ENCODE data around the gene WFDC11. TPM values are rescaled to one million over a fixed set of nuclear protein-coding genes. Genes with fewer than 3 reads are reported as not detected.

The WFDC11 gene
- total RNA-seq, 1 experiment from 2014 or later = not detected

DNA sequence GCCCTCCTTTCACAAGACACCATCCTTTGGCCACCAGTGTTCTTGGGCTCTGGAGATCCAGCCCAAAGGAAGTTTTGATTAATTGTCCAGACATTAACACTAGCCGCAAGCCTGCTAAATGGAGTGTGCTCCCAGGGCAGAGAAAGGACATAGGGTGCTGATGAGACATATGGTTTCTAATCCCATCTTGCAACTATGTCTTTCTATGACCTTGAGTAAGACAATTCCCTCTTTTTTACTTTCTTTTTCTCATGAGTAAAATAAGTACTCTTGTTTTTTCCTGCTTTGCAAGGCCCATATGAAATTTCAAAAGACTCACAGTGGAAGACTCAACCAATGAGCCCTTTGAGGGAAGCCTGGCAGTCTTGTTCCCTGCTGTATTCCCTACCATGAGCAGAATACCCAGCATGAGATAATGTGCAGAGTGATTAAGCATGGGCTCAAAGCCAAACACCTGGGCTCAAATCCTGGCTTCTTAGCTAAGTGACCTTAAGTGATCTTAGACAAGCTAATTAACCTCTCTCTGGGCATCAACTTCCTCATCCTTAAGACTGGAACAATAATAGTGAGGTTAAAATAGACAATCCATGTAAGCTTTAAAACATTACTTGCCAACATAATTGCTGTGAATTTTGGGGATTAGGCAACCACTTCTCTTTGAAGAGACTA is 35.1 kb upstream of the WFDC11 start, which contains the start of gene WFDC10B:
Gene WFDC10B (minus strand): TSS at position 51 of the 669 bp plus-strand sequence. CDS start 19,027 bp downstream, outside the sequence.
- ATAC-seq (no peak), DNase-seq (ENCODE audit: low spot score) (no peak)
- Mint-ChIP-seq H3K36me3 (peaks cover 3% of the 10 kb centered on the region; the same call in 1 of the 2 replicates), H3K9me3 (peaks cover 14% of the 10 kb centered on the region), H3K4me1 (peaks cover 10% of the 10 kb centered on the region), H3K27me3 (ENCODE audit: low read depth) (no peaks in the 10 kb centered on the region), H3K27ac (no peak within 1 kb of the TSS; the same call in 1 of the 2 replicates), H3K4me3 (no peak within 1 kb of the TSS)
- POLR2A ChIA-PET = no interaction called here
- TF ChIP-seq, protein P1, sequence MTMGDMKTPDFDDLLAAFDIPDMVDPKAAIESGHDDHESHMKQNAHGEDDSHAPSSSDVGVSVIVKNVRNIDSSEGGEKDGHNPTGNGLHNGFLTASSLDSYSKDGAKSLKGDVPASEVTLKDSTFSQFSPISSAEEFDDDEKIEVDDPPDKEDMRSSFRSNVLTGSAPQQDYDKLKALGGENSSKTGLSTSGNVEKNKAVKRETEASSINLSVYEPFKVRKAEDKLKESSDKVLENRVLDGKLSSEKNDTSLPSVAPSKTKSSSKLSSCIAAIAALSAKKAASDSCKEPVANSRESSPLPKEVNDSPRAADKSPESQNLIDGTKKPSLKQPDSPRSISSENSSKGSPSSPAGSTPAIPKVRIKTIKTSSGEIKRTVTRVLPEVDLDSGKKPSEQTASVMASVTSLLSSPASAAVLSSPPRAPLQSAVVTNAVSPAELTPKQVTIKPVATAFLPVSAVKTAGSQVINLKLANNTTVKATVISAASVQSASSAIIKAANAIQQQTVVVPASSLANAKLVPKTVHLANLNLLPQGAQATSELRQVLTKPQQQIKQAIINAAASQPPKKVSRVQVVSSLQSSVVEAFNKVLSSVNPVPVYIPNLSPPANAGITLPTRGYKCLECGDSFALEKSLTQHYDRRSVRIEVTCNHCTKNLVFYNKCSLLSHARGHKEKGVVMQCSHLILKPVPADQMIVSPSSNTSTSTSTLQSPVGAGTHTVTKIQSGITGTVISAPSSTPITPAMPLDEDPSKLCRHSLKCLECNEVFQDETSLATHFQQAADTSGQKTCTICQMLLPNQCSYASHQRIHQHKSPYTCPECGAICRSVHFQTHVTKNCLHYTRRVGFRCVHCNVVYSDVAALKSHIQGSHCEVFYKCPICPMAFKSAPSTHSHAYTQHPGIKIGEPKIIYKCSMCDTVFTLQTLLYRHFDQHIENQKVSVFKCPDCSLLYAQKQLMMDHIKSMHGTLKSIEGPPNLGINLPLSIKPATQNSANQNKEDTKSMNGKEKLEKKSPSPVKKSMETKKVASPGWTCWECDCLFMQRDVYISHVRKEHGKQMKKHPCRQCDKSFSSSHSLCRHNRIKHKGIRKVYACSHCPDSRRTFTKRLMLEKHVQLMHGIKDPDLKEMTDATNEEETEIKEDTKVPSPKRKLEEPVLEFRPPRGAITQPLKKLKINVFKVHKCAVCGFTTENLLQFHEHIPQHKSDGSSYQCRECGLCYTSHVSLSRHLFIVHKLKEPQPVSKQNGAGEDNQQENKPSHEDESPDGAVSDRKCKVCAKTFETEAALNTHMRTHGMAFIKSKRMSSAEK (CRISPR knock-in tag; IDR thresholded peaks at IDR 0.05; ENCODE audit: borderline replicate concordance) = no peak
- TF ChIP-seq, protein P2, sequence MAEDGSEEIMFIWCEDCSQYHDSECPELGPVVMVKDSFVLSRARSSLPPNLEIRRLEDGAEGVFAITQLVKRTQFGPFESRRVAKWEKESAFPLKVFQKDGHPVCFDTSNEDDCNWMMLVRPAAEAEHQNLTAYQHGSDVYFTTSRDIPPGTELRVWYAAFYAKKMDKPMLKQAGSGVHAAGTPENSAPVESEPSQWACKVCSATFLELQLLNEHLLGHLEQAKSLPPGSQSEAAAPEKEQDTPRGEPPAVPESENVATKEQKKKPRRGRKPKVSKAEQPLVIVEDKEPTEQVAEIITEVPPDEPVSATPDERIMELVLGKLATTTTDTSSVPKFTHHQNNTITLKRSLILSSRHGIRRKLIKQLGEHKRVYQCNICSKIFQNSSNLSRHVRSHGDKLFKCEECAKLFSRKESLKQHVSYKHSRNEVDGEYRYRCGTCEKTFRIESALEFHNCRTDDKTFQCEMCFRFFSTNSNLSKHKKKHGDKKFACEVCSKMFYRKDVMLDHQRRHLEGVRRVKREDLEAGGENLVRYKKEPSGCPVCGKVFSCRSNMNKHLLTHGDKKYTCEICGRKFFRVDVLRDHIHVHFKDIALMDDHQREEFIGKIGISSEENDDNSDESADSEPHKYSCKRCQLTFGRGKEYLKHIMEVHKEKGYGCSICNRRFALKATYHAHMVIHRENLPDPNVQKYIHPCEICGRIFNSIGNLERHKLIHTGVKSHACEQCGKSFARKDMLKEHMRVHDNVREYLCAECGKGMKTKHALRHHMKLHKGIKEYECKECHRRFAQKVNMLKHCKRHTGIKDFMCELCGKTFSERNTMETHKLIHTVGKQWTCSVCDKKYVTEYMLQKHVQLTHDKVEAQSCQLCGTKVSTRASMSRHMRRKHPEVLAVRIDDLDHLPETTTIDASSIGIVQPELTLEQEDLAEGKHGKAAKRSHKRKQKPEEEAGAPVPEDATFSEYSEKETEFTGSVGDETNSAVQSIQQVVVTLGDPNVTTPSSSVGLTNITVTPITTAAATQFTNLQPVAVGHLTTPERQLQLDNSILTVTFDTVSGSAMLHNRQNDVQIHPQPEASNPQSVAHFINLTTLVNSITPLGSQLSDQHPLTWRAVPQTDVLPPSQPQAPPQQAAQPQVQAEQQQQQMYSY (CRISPR knock-in tag; IDR thresholded peaks at IDR 0.05) = no peak
- no peak for TF ChIP-seq NFATC4 (CRISPR knock-in tag; IDR thresholded peaks at IDR 0.05)
- TF ChIP-seq, protein P3, sequence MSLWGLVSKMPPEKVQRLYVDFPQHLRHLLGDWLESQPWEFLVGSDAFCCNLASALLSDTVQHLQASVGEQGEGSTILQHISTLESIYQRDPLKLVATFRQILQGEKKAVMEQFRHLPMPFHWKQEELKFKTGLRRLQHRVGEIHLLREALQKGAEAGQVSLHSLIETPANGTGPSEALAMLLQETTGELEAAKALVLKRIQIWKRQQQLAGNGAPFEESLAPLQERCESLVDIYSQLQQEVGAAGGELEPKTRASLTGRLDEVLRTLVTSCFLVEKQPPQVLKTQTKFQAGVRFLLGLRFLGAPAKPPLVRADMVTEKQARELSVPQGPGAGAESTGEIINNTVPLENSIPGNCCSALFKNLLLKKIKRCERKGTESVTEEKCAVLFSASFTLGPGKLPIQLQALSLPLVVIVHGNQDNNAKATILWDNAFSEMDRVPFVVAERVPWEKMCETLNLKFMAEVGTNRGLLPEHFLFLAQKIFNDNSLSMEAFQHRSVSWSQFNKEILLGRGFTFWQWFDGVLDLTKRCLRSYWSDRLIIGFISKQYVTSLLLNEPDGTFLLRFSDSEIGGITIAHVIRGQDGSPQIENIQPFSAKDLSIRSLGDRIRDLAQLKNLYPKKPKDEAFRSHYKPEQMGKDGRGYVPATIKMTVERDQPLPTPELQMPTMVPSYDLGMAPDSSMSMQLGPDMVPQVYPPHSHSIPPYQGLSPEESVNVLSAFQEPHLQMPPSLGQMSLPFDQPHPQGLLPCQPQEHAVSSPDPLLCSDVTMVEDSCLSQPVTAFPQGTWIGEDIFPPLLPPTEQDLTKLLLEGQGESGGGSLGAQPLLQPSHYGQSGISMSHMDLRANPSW (CRISPR knock-in tag; conservative IDR thresholded peaks at IDR 0.05; ENCODE audit: low read depth) = no peak
- no peak for TF ChIP-seq NFYB (CRISPR knock-in tag; conservative IDR thresholded peaks at IDR 0.05; ENCODE audit: low read depth)
- TF ChIP-seq, protein P4, sequence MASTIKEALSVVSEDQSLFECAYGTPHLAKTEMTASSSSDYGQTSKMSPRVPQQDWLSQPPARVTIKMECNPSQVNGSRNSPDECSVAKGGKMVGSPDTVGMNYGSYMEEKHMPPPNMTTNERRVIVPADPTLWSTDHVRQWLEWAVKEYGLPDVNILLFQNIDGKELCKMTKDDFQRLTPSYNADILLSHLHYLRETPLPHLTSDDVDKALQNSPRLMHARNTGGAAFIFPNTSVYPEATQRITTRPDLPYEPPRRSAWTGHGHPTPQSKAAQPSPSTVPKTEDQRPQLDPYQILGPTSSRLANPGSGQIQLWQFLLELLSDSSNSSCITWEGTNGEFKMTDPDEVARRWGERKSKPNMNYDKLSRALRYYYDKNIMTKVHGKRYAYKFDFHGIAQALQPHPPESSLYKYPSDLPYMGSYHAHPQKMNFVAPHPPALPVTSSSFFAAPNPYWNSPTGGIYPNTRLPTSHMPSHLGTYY (CRISPR knock-in tag; IDR thresholded peaks at IDR 0.05) = no peak
- TF ChIP-seq NFE2L1 (CRISPR knock-in tag; IDR thresholded peaks at IDR 0.05) = no peak
- no peak for TF ChIP-seq TEAD4 (CRISPR knock-in tag; IDR thresholded peaks at IDR 0.05)
- TF ChIP-seq, protein P5, sequence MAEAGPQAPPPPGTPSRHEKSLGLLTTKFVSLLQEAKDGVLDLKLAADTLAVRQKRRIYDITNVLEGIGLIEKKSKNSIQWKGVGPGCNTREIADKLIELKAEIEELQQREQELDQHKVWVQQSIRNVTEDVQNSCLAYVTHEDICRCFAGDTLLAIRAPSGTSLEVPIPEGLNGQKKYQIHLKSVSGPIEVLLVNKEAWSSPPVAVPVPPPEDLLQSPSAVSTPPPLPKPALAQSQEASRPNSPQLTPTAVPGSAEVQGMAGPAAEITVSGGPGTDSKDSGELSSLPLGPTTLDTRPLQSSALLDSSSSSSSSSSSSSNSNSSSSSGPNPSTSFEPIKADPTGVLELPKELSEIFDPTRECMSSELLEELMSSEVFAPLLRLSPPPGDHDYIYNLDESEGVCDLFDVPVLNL (CRISPR knock-in tag; IDR thresholded peaks at IDR 0.05; ENCODE audit: borderline replicate concordance, low read depth) = no peak
- TF ChIP-seq OVOL2 (CRISPR knock-in tag; IDR thresholded peaks at IDR 0.05; ENCODE audit: borderline replicate concordance) = no peak
- TF ChIP-seq ZNF423 (CRISPR knock-in tag; IDR thresholded peaks at IDR 0.05) = no peak
- TF ChIP-seq, protein P6, sequence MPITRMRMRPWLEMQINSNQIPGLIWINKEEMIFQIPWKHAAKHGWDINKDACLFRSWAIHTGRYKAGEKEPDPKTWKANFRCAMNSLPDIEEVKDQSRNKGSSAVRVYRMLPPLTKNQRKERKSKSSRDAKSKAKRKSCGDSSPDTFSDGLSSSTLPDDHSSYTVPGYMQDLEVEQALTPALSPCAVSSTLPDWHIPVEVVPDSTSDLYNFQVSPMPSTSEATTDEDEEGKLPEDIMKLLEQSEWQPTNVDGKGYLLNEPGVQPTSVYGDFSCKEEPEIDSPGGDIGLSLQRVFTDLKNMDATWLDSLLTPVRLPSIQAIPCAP (CRISPR knock-in tag; IDR thresholded peaks at IDR 0.05) = no peak
- CTCF ChIA-PET = interaction anchor here (1.7 kb wide), 1 partner anchor 66 kb away, joined by 6 read pairs; no protein-coding TSS in a partner anchor

All from WTC11 (cell line).